Measurements from ENCODE around the gene RANBP1. TPM values are rescaled to one million over a fixed set of nuclear protein-coding genes. Genes with fewer than 3 reads are reported as not detected.

The RANBP1 gene
- total RNA-seq, 2 experiments from 2014 or later = 318 to 345 TPM

GRCh38 chr22:20091690-20092476 is 24.0 kb upstream of the RANBP1 start:
- DNase-seq (peak; percentile 62), ATAC-seq (peak; percentile 59)
- CTCF ChIA-PET = interaction anchor here (0.8 to 2.5 kb wide), 7 partner anchors 9 to 70 kb away, joined by 3 to 13 read pairs (median 4); no protein-coding TSS in a partner anchor
- peak overlapping the region; percentile 88 for H3K27ac Mint-ChIP-seq
- no peaks in the 10 kb centered on the region for H3K27me3 Mint-ChIP-seq
- peaks cover 78% of the 10 kb centered on the region for H3K4me1 Mint-ChIP-seq
- peak overlapping the region; percentile 31 for H3K4me3 Mint-ChIP-seq
- H3K9me3 Mint-ChIP-seq (ENCODE audit: low read depth) = peaks cover under 1% of the 10 kb centered on the region
- H3K36me3 Mint-ChIP-seq = peaks cover 82% of the 10 kb centered on the region

- no peaks in the 10 kb centered on the region for H3K27me3 Mint-ChIP-seq
- no peak for ATAC-seq
- peaks cover 78% of the 10 kb centered on the region for H3K4me1 Mint-ChIP-seq
- peaks cover 4% of the 10 kb centered on the region for H3K9me3 Mint-ChIP-seq (ENCODE audit: low read depth)
- no peak for DNase-seq
- CTCF ChIA-PET = no interaction called here
- H3K27ac Mint-ChIP-seq = peak overlapping the region; percentile 88
- no peak overlapping the region for H3K4me3 Mint-ChIP-seq
- H3K36me3 Mint-ChIP-seq = peaks cover 82% of the 10 kb centered on the region
Measured at GRCh38 chr22:20092477-20092854, 23.4 kb upstream of the RANBP1 start.

- Mint-ChIP-seq H3K9me3 (ENCODE audit: low read depth) (peaks cover 4% of the 10 kb centered on the region), H3K36me3 (peaks cover 85% of the 10 kb centered on the region), H3K27ac (no peak overlapping the region), H3K4me1 (peaks cover 79% of the 10 kb centered on the region), H3K27me3 (no peaks in the 10 kb centered on the region), H3K4me3 (no peak overlapping the region)
- DNase-seq = no peak
- CTCF ChIA-PET = interaction anchor here (1.4 kb wide), 1 partner anchor 17 kb away, joined by 3 read pairs; no protein-coding TSS in a partner anchor
- no peak for ATAC-seq
Measured at GRCh38 chr22:20093418-20094196, 22.3 kb upstream of the RANBP1 start.

DNA sequence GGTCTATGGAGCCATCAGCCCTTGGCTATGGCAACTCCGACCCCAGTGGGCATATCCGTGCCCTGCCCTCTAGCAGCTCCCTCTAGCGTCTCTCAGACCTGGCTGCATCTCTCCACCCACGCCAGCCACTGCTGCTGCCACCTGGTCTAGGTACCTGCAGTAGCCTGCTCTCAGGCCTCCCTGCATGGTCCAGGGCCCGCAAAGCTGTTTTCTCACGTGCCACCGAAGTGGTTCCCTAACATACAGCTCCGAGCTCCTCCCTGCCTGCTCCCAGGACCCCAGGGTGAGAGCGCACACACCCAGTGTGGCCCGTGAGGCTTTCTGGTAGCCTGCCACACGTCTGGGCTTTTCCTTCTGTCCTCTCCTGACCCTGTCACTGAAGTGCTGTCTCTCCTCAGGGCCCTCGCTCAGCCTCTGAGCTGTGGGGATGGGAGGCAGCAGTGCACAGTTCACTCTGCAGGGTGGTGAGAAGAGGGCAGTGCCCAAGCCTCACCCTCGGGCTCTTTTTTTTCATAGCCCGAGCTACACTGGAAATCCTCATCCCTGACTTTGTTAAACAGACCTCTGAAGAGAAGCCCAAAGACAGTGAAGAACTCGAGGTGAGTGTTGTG is 21.6 kb upstream of the RANBP1 start:
- Mint-ChIP-seq H3K27ac (no peak overlapping the region), H3K9me3 (ENCODE audit: low read depth) (peaks cover 4% of the 10 kb centered on the region), H3K36me3 (peaks cover 88% of the 10 kb centered on the region), H3K27me3 (no peaks in the 10 kb centered on the region), H3K4me1 (peaks cover 80% of the 10 kb centered on the region), H3K4me3 (no peak overlapping the region)
- CTCF ChIA-PET = interaction anchor here (1.4 kb wide), 1 partner anchor 16 kb away, joined by 3 read pairs; no protein-coding TSS in a partner anchor
- ATAC-seq (no peak), DNase-seq (no peak)

DNA sequence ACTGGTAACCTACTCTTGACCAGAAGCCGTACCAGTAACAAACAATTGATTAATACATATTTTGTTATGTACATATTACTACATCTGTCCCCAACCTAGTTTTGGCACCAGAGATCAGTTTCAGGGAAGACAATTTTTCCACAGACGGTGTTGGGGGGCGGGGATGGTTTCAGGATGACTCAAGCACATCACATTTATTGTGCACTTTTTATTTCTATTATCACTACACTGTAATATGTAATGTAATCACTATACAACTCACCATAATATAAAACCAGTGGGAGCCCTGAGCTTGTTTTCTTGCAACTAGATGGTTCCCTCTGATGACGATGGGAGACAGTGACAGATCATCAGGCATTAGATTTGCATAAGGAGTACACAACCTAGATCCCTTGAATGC is 20.4 kb upstream of the RANBP1 start:
- H3K27me3 Mint-ChIP-seq = no peaks in the 10 kb centered on the region
- peaks cover 80% of the 10 kb centered on the region for H3K4me1 Mint-ChIP-seq
- no peak for ATAC-seq
- peaks cover 4% of the 10 kb centered on the region for H3K9me3 Mint-ChIP-seq (ENCODE audit: low read depth)
- no peak overlapping the region for H3K4me3 Mint-ChIP-seq
- DNase-seq = no peak
- H3K27ac Mint-ChIP-seq = peak overlapping the region; percentile 53
- CTCF ChIA-PET = interaction anchor here (0.6 to 2.6 kb wide), 5 partner anchors 14 to 70 kb away, joined by 3 to 14 read pairs (median 3); partner anchors contain the start of gene TRMT2A
- H3K36me3 Mint-ChIP-seq = peaks cover 87% of the 10 kb centered on the region

- ATAC-seq (no peak), DNase-seq (no peak)
- Mint-ChIP-seq H3K4me1 (peaks cover 78% of the 10 kb centered on the region), H3K36me3 (peaks cover 76% of the 10 kb centered on the region), H3K9me3 (ENCODE audit: low read depth) (peaks cover 4% of the 10 kb centered on the region), H3K4me3 (no peak overlapping the region), H3K27me3 (no peaks in the 10 kb centered on the region), H3K27ac (no peak overlapping the region)
- CTCF ChIA-PET = interaction anchor here (0.7 to 2.6 kb wide), 7 partner anchors 14 to 126 kb away, joined by 3 to 14 read pairs (median 3); partner anchors contain the start of gene TRMT2A
Measured at GRCh38 chr22:20096574-20097420, 19.1 kb upstream of the RANBP1 start.

DNA sequence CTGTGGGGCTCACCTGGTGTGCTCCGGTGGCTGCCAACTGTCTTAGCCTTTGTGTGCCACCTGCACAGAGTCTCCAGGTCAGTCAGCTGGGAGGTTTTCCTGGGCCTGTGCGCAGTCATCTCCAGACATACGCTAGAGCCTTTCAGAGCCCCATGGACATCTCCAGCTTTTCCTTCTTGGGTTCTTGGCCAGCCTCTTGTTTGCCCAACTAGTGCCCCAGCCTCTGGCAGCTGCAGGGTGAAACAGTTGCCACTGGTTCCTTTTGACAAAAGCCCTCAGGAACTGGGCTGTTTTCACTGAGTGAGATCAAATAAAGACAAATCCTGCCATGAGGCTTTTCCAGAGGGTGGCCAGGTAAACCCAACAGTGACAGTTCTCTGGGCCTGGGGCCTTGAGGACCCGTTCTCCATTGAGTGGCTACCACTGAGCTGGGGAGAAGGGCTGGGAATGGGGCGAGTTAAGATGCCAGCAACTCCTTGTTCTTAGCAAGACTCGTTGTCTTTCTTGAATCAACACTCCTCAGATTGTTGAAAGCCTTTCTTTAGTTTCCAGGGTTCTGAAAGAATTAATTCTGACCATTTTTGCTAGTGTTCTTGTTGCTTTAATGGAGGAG is 16.7 kb upstream of the RANBP1 start:
- CTCF ChIA-PET = no interaction called here
- H3K36me3 Mint-ChIP-seq = peaks cover 64% of the 10 kb centered on the region
- no peaks in the 10 kb centered on the region for H3K27me3 Mint-ChIP-seq
- H3K9me3 Mint-ChIP-seq (ENCODE audit: low read depth) = peaks cover 4% of the 10 kb centered on the region
- H3K4me3 Mint-ChIP-seq = peak overlapping the region; percentile 40
- DNase-seq (no peak), ATAC-seq (no peak)
- peak overlapping the region; percentile 85 for H3K27ac Mint-ChIP-seq
- peaks cover 66% of the 10 kb centered on the region for H3K4me1 Mint-ChIP-seq

- peak overlapping the region; percentile 85 for H3K27ac Mint-ChIP-seq
- ATAC-seq (no peak), DNase-seq (no peak)
- CTCF ChIA-PET = interaction anchor here (0.7 to 3.2 kb wide), 6 partner anchors 10 to 146 kb away, joined by 3 to 21 read pairs (median 5); partner anchors contain the start of genes RANBP1 and TRMT2A
- H3K4me3 Mint-ChIP-seq = no peak overlapping the region
- peaks cover 51% of the 10 kb centered on the region for H3K4me1 Mint-ChIP-seq
- peaks cover 41% of the 10 kb centered on the region for H3K36me3 Mint-ChIP-seq
- H3K9me3 Mint-ChIP-seq (ENCODE audit: low read depth) = peaks cover 4% of the 10 kb centered on the region
- no peaks in the 10 kb centered on the region for H3K27me3 Mint-ChIP-seq
Measured at GRCh38 chr22:20101638-20102037, 14.3 kb upstream of the RANBP1 start.

DNA sequence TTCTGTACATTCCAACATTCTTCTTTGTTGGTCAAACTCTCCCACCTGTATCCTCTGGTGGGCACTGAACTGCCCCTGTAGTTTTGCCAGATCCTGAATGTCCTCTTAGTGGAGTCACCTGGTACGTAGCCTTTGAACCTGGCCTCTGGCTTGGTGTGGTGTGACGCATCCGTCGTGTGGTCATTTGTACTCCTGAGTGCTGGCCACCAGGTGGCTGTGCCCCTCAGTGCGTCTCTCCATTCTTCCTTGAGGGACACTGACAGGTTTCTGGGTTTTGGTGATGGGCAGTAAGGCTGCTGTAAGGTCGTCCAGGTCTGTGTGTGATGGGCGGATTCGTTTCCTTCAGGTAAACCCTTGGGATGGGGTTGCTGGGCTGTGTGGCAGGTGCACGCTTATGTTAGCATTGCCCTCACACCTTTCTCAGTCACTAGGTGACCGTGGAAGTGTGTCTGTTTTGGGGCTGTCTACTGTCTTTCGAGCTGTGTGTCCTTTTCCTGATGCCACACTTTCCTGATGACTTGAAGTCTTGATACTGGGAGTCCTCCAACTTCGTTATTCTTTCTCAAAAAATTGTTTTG is 13.6 kb upstream of the RANBP1 start:
- CTCF ChIA-PET = interaction anchor here (1.5 to 3.2 kb wide), 3 partner anchors 9 to 16 kb away, joined by 5 to 21 read pairs (median 9); partner anchors contain the start of genes RANBP1 and TRMT2A
- Mint-ChIP-seq H3K27me3 (no peaks in the 10 kb centered on the region), H3K36me3 (peaks cover 34% of the 10 kb centered on the region), H3K4me1 (peaks cover 47% of the 10 kb centered on the region), H3K9me3 (ENCODE audit: low read depth) (no peaks in the 10 kb centered on the region), H3K4me3 (no peak overlapping the region), H3K27ac (peak overlapping the region; percentile 85)
- ATAC-seq (no peak), DNase-seq (no peak)

- no peak overlapping the region for H3K4me3 Mint-ChIP-seq
- H3K4me1 Mint-ChIP-seq = peaks cover 18% of the 10 kb centered on the region
- peaks cover 13% of the 10 kb centered on the region for H3K36me3 Mint-ChIP-seq
- CTCF ChIA-PET = no interaction called here
- no peak for DNase-seq
- H3K27me3 Mint-ChIP-seq = no peaks in the 10 kb centered on the region
- H3K9me3 Mint-ChIP-seq (ENCODE audit: low read depth) = no peaks in the 10 kb centered on the region
- ATAC-seq = no peak
- H3K27ac Mint-ChIP-seq = peak overlapping the region; percentile 41
Measured at GRCh38 chr22:20105456-20106204, 10.3 kb upstream of the RANBP1 start.

- CTCF ChIA-PET = no interaction called here
- ATAC-seq = no peak
- Mint-ChIP-seq H3K36me3 (peaks cover 16% of the 10 kb centered on the region), H3K4me1 (peaks cover 18% of the 10 kb centered on the region), H3K27ac (no peak overlapping the region), H3K9me3 (ENCODE audit: low read depth) (no peaks in the 10 kb centered on the region), H3K27me3 (no peaks in the 10 kb centered on the region), H3K4me3 (no peak overlapping the region)
- no peak for DNase-seq
Measured at GRCh38 chr22:20106205-20106848, 9.6 kb upstream of the RANBP1 start.

Data from activated CD8-positive, alpha-beta memory T cell treated with anti-CD3 and anti-CD28 coated beads, Interleukin-2, amount 10 ng/mL, durations not matched to agents 7 days and 5 days (primary cell).